DMS53 treated with DMSO at 0.1 percent for 48 hours (cell line): ENCODE measurements around the gene CRTC1.
A peak's percentile ranks its signal among the peaks of the same experiment; 100 is the strongest.
"Not testable (repeated sequence)": the region's sequence is repeated elsewhere in the genome, so short reads cannot be mapped to it uniquely, and the experiment has no call there.

Experiments used
- DNase-seq: peaks from one replicate; lab custom pipeline; 2025; ENCODE audit not compliant: unreplicated experiment; lab: John Stamatoyannopoulos, UW

Gene CRTC1

DNA sequence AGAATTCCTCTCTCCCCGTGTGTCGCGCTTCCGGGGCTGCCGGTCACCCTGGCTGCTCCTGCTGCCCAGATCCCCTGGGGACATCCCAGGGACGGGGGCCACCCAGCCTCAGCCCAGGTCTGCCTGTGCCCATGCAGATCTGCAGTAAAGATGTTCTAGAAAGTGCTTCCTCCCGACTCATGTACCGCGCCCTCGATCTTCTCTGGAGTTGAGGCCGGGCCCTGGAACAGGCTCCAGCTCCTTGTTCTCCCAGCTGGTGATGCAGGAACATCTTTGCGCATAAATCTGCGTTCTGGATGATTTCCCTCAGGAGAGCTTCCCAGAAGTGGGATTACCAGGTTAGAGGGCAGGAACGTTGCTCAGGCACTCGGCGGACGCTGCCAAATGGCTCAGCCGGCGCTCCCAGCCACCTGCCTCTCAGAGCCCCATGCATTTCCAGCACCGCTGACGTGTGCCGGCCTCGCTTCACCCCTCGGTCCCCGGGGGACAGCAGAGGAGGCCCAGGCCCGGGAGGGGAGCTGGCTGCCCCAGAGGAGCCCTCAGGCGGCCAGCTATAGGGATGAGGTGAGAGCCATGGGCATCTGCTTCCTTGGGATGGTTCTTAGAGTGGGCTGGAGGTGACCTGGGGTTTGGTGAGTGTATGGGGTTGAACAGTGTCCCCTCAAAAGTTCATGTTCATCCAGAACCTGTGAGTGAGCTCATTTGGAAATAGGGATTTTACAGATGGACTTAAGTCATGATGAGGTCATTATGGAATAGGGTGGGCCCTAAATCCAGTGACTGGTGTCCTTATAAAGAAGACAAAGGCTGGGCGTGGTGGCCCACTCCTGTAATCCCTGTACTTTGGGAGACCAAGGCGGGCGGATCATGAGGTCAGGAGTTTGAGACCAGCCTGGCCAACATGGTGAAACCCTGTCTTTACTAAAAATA lies 42.6 kb downstream of the CRTC1 start:
- DNase-seq, result peak; percentile 76

DNA sequence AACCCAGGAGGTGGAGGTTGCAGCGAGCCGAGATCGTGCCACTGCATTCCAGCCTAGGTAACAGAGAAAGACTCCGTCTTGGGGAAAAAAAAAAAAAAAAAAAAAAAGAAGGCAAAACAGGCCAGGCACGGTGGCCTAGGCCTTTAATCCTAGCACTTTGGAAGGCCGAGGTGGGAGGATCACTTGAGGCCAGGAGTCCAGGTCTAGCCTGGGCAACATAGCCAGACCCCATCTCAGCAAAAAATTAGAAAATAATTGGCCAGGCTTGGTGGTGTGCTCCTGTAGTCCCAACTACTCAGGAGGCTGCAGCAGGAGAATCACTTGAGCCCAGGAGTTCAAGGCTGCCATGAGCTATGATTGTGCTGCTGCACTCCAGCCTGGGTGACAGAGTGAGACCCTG lies 43.4 kb downstream of the CRTC1 start:
- no peak for DNase-seq

DNA sequence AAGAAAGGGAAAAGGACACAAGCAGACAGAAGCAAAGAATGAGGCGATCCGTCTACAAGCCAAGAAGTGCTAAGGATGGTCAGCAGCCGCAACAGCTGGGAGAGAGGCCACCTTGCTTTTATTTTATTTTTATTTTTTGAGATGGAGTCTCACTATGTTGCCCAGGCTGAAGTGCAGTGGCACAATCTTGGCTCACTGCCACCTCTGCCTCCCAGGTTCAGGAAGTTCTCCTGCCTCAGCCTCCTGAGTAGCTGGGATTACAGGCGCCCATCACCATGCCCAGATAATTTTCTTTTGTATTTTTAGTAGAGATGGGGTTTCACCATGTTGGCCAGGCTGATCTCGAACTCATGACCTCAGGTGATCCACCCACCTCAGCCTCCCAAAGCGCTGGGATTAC lies 44.1 kb downstream of the CRTC1 start:
- DNase-seq, result not testable (repeated sequence)

DNA sequence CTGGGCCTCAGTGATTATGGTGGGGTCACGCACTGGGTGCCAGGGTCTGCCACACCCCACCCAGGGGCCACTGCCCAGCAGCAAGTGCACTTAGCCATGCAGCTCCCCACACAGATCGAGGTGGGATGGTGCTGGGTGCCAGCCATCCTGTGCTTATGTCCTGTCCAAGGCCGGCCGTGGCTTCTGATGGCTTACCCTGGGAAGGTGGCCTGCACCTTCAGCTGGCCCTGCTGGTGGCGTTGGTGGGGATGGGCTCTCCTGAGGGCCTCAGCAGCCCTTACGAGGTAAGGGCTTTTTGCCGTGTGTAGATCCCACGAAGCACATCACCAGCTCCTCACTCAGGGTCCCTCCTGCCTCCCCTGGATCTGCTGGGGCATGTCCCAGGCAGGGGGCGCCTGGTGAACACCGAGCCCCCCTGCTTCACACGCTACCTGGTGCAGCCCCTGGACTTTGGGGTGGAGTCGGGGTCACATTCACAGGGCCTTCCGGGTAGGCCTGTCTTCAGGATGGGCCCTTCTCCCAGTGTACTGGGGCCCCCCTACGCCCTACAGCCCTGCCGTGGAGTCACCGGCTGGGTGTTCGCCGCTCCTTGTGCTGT lies 46.6 kb downstream of the CRTC1 start:
- no peak for DNase-seq

DNA sequence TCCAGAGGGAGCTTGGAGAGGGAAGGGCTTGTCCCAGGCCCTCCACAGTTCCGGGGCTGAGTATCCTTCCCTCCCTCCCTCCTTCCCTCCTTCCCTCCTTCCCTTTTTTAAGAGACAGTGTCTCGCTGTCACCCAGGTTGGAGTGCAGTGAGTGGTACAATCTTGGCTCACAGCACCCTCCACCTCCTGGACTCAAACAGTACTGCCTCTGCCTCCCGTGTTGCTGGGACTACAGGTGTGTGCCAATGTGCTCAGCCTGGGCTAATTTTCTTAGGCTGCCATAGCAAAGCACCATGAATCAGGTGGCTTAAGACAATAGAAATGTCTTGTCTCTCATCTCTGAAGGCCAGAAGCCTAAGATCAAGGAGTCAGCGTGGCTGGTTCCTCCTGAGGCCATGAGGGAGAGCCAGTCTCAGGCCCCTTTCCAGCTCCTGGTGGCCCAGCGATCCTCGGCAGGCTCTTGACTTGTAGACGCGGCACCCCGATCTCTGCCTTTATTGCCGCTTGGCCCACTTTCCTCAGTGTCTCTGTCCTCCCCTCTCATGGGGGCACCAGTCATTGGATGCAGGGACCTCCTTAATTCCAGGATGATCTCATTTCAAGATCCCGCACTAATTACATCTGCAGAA lies 47.5 kb downstream of the CRTC1 start:
- DNase-seq, result no peak

DNA sequence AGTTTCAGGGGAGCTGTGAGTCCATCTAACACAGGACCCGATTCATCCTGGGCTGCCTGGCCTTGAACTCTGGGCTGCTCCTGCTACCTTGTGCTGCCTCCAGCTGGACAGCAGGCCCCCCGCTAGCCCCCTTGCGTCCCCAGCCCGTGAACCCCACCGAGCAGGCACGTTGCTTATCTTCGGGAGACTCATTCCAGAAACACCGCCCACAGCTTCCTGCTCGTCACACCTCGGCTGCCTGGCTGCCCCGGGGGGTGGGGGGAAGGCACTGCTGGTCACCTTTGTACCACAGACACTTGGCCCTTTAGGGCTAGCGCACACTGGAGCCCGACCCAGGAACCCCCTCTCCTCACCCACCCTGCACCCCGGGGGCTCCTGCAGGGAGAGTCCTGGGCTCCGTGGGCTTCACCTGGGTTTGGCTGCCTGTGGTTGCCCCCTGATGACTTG lies 48.1 kb downstream of the CRTC1 start:
- DNase-seq, result no peak

DNA sequence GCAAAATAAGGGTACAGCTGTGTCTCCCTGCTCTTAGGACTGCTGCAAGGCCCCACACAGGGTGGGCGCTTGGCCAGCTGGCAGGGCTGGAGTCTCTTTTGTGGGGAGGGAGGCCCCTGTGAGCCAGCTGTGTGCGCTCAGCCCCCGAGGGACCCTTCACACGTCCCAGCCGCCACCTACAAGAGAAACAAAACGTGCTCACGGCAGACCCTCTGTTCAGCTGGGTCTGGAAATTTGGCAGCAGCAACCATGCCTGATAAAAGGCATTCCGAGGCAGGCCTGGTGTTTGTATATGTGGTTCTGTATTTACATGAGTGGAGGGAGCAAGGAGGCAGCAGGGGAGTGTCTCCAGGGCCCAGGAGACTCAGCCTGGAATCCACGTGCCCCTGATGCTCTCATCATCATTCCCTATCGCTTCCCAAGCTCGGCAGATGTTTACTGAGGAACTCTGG lies 49.7 kb downstream of the CRTC1 start:
- DNase-seq, result no peak

DNA sequence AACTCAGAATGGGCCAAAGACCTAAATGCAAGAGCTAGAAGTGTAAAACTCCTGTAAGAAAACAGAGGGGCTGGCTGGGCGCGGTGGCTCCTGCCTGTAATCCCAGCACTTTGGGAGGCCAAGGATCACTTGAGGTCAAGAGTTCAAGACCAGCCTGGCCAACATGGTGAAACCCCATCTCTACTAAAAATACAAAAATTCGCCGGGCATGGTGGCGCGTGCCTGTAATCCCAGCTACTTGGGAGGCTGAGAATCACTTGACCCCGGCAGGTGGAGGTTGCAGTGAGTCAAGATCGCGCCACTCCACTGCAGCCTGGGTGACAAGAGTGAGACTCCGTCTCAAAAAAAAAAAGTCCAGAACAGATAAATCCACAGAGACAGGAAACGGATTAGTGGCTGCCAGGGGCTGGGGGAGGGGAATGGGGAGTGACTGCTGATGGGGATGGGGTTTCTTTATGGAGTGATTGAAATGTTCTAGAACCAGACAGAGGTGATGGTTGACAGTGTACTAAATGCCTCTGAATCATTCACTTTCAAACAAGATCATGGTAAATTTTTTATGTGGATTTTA lies 50.4 kb downstream of the CRTC1 start:
- not testable (repeated sequence) for DNase-seq

DNA sequence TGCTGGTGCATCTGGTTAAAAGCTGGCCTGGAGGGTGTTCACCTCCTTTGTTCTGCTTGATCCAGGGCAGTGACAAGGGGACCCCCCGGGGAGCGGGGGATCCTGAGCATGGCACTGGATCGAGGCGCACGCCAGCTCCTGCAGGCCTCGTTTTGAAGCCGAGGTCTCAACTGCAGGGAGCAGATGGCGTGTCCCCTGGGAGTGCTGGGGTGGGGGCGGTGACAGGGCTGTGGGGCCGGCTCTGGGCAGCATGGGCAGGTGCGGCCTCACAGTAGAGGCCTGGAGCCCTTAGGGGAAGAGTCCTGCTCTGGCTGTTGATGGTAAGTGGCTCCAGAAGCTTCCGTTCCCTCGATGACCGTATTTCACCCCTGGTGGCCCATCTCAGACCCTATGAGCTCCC lies 51.8 kb downstream of the CRTC1 start:
- DNase-seq, result no peak

DNA sequence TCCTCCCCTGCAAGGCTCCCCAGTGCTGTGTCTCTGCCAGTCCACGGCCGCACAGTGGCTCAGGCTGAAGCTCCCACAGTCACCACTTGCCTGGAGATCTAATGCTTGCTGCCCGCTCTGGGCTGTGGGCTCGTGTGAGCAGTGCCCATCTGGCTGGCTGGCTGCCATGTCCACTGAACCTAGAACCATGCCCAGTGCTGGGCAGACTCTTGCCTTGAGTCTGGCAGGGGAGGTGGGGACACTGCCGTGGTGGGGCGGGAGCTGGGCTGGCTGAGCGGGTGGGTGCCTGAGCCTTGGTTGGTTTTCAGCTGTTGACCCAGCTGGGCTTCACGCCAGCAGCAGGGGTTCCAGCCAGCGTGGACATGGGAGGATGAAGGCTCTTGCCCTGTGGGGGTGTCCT lies 52.3 kb downstream of the CRTC1 start:
- no peak for DNase-seq

DNA sequence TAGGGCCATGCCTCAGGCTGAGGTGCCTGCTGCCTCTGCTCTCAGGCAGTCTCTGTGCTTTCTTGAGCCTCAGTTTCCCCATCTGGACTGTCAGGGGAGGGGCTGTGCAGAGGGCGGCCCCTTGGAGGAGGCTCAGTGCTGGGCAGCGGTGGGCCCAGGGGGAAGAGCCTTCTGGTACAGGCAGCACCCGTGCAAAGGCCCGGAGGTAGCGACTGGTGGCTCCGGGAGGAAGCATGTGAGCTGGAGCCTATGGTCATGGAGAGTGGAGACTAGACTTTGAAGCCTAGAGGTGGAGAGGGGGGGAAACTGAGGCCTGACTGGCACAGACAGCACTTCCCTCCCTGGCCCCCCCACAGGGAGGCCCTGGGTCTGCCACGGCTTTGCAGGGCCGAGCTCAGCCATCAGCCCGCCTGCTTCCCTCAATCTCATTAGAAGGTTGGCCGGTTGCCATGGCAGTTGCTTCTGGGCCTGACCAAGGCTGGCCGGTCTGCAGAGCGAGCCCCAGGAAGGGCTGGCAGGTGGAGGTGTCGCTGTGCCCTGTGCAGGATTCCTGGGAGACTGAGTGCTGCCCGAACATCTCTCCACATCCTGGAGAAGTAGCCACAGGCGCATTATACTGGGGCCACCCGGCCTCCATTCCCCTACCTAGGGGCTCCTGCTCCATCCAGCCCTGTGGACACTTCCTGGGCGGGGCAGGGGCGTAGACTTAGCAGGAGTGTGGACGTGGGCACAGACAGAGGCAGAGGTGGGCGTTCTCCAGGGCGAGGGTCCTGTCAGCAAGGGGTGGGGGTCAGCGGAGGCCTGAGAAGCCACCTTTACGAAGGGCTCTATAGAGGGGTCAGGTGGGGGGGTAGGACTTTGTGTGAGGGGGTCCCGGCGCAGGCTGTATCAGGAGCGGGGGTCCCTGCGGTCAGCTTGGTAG lies 53.2 kb downstream of the CRTC1 start:
- DNase-seq, result peak; percentile 59

DNA sequence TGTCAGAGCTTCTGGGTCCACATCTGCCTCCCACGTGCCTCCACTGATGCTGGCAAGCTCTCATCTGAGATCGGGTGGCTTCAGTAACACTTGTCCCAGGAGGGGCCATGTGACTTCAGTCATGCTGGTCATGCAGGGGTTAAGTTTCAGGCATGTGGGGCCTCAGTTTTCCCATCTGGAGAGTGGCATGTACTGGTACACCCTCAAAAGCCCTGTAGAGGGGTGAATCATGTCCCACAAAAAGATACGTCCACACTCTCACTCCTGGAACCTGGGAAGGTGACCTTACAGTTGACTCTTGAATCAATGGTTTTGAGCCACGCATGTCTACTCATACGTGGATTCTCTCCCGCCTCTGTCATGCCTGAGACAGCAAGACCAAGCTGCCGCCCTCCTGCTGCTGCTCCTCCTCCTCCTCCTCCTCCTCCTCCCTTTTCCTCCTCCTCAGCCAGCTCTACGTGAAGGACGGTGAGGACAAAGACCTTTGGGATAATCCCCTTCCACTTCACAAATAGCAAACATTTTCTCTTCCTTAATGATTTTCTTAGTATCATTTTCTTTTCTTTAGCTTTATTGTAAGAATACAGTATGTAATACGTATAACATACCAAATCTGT lies 54.0 kb downstream of the CRTC1 start:
- peak; percentile 73 for DNase-seq

DNA sequence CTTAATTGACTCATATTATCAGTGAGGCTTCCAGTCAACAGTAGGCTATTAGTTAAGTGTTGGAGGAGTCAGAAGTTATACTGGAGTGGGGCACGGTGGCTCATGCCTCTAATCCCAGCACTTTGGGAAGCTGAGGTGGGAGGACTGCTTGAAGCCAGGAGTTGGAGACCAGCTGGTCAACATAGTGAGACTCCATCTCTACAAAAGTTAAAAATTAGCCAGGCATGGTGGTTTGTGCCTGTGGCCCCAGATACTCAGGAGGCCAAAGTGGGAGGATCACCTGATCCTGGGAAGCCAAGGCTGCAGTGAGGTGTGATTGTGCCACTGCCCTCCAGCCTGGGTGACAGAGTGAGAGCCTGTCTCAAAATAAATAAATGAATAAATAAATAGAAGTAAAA lies 54.5 kb downstream of the CRTC1 start:
- peak; percentile 89 for DNase-seq

DNA sequence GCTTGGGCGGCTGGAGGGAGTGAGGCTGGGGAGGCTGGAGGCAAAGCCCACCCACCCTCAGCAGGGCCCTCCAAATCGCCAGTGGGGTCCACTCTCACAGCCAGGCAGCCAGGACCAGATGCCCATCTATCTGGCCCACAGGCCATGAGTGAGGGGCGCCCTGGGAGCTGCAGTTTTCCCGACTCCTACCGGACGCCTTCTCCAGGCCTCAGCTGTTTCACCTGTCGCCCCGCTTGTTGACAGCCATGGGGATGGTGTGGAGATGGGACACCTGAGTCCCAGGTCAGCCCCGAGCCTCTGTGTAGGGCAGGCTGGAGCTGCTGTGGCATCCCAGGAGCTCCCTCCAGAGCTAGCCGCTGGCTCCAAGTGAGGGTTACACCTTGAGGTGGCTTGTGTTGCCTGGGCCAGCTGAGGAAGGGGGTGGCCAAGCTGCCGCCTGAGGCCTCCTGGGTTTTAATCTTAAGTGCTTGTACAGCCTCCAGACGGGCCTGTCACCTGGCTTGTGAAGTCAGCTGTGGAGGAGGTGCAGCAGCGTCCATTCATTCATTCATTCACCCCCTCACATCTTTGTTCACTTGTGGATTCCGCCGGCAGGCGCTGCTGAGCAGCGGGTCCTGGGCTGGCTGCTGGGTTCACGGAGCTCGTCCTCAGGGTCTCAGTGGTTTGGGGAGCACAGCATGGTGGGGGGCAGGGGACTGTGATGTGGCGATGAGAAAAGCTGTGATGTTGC lies 55.6 kb downstream of the CRTC1 start:
- no peak for DNase-seq

DNA sequence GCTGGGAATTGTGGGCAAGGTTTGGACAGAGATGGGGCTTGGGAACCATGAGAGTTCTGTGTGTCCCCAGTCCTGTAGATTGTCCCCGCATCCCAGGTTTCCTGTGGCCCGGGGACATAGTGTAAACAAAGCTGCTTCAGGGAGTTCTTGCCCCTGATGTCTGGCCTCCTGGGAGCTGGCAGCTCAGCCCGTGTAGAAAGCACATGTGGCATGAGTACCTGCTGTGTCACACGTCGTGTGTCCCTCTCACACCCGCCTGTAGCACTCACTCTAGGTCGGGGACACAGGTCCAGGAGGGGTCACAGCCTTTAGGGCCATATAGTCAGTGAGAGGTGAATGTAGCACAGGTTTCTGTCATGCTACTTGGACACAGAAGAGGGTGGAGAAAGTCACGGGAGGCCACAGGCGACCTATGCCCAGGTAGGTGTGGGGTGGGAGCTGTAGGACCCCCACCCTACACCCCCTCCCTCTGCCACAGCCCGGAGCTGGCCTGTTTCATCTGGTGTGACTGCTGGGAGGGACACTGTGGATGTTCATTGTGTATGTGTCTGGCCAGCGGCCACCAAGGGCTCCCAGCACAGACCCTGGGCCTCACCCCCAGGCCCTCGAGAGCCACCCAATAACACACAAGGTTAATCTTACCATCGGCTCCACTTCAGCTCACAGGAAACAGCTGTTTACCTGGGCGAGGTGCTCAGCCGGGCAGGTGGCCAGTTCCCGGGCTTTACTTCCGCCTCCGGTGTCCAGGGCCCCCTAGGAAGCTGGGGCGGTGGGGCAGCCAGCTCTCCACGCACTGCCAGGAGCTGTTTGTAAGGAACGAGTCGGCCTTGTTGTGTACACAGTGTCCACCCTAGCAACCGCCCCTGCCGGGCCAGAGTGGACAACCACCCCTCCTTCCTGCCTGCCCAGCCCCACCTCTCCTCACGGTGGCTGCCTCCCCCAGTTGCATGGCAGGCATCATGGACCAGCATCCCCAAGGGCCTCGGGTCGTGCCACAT lies 57.9 kb downstream of the CRTC1 start:
- peak; percentile 82 for DNase-seq

DNA sequence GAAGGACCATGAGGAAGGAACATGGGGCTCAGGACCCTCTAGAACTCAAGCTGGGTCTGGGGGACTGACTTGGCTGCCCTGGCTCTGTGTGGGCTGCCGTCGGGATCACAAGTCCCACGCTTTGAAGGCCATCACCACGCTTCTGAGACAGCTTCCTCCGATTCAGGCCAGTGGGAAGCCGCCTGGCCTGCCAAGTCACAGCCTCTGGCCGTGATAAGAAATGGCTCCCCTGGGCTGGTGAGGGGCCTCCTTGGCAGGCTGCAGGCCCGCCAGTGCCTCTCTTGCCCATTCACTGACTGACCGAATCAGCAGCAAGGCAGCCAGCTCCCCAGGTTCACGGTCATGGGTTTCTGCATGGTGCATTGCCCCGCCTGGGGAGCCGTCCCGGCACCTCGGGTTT lies 58.8 kb downstream of the CRTC1 start:
- no peak for DNase-seq

DNA sequence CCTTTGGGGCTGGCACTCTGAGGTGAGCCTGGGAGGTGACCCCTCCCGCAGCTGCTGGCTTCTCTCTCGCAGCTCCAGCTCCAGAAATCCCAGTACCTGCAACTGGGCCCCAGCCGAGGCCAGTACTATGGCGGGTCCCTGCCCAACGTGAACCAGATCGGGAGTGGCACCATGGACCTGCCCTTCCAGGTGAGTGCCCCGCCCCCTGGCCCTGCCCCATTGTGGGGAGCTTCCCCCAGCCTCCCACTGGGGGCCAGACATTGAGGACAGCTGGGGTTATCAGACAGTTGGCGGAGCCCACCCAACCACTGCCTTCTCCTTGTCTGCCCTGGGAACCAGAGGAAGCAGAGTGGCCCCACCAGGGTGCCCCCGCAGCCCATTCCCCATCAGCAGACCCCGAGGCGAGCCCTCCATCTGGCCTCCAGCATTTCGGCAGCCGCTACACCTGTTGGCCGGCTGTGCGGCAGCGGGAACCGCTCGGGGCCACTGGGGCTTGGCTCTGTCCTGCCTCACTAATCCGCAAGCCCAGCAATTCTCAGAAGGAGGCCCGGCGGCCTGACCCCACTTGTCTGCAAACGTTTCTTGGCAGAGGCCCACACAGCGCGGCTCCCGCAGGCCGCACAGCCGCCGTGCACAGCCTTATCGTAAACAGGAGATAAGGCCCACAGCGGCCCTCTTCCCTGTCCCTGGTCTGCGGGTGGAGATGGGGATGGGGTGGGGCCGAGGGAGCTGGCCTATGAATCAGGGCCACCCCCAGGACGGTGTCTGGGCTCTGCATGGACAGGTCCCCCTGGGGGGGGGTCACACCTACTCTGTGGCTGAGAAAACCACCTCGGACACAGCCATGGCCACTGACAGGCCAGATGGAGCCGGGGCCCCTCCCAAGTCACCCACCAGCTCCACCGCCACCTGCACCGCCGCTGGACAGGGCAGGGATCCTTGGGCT lies 59.6 kb downstream of the CRTC1 start:
- DNase-seq, result no peak
